Measurements from ENCODE around the gene MYL2. TPM values are rescaled to one million over a fixed set of nuclear protein-coding genes. Genes with fewer than 3 reads are reported as not detected.

Gene MYL2
- polyA plus RNA-seq, 1 donor (not counting 4 experiments of a cell fraction or from before 2014, with no cell fraction given): 0.08 TPM

- no peak for TF ChIP-seq EZH2 (IDR thresholded peaks at IDR 0.05; ENCODE audit: low read length)
- TF ChIP-seq, protein P1, sequence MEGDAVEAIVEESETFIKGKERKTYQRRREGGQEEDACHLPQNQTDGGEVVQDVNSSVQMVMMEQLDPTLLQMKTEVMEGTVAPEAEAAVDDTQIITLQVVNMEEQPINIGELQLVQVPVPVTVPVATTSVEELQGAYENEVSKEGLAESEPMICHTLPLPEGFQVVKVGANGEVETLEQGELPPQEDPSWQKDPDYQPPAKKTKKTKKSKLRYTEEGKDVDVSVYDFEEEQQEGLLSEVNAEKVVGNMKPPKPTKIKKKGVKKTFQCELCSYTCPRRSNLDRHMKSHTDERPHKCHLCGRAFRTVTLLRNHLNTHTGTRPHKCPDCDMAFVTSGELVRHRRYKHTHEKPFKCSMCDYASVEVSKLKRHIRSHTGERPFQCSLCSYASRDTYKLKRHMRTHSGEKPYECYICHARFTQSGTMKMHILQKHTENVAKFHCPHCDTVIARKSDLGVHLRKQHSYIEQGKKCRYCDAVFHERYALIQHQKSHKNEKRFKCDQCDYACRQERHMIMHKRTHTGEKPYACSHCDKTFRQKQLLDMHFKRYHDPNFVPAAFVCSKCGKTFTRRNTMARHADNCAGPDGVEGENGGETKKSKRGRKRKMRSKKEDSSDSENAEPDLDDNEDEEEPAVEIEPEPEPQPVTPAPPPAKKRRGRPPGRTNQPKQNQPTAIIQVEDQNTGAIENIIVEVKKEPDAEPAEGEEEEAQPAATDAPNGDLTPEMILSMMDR (optimal IDR thresholded peaks at IDR 0.05 in 1 of 3, IDR thresholded peaks at IDR 0.05 in 1 of 3, conservative IDR thresholded peaks at IDR 0.05 in 1 of 3; ENCODE audit: extremely low read depth in 1 of 3, insufficient read depth in 2 of 3, low read length in 3 of 3): no peak
- H3K27me3 ChIP-seq (ENCODE audit: control insufficient read depth, extremely low read depth, insufficient read depth, low read length): no peaks in the 10 kb centered on the region
- H3K4me3 ChIP-seq (ENCODE audit: control insufficient read depth in 2 of 3, extremely low read depth in 1 of 3, insufficient read depth in 2 of 3, low read depth in 1 of 3, low read length in 3 of 3): no peak overlapping the region
- no peak overlapping the region for H3K27ac ChIP-seq (ENCODE audit: control insufficient read depth, insufficient read depth, low read length)
- H3K9me1 ChIP-seq (ENCODE audit: control insufficient read depth, extremely low read depth, insufficient read depth, low read length): no peaks in the 10 kb centered on the region
- dilution Hi-C loops (cut with MboI; ENCODE audit: extremely low pct_ligation_motif_present, low sequenced_read_pairs): no loop called here
- no peak overlapping the region for H3K4me2 ChIP-seq (ENCODE audit: control insufficient read depth, extremely low read depth, insufficient read depth, low read depth, low read length)
- DNase-seq (ENCODE audit: low read depth, low spot score) (no peak), FAIRE-seq (no peak)
- H4K20me1 ChIP-seq (ENCODE audit: control insufficient read depth, extremely low read depth, insufficient read depth, low read length): no peaks in the 10 kb centered on the region
- no peak overlapping the region for H2AFZ ChIP-seq (ENCODE audit: control insufficient read depth, low read length)
- no peaks in the 10 kb centered on the region for H3K9me3 ChIP-seq (ENCODE audit: control insufficient read depth, low read depth, low read length)
- H3K9ac ChIP-seq (ENCODE audit: control insufficient read depth, extremely low read depth, insufficient read depth, low read length): no peak overlapping the region
- peaks cover 25% of the 10 kb centered on the region for H3K4me1 ChIP-seq (ENCODE audit: control insufficient read depth, extremely low read depth, insufficient read depth, low read length)
- H3K79me2 ChIP-seq (ENCODE audit: control insufficient read depth, insufficient read depth, low read length): no peaks in the 10 kb centered on the region
- no peaks in the 10 kb centered on the region for H3K36me3 ChIP-seq (ENCODE audit: control insufficient read depth in 2 of 2, extremely low read depth in 1 of 2, insufficient read depth in 2 of 2, low read length in 2 of 2)
Measured at GRCh38 chr12:110913119-110914056, 7.0 kb downstream of the MYL2 start.

GRCh38 chr12:110912263-110912662 is 8.1 kb downstream of the MYL2 start:
- DNase-seq (ENCODE audit: low read depth, low spot score) (no peak), FAIRE-seq (no peak)
- Histone ChIP-seq H2AFZ (ENCODE audit: control insufficient read depth, low read length) (no peak overlapping the region), H3K36me3 (ENCODE audit: control insufficient read depth in 2 of 2, extremely low read depth in 1 of 2, insufficient read depth in 2 of 2, low read length in 2 of 2) (no peaks in the 10 kb centered on the region), H3K4me3 (ENCODE audit: control insufficient read depth in 2 of 3, extremely low read depth in 1 of 3, insufficient read depth in 2 of 3, low read depth in 1 of 3, low read length in 3 of 3) (no peak overlapping the region), H4K20me1 (ENCODE audit: control insufficient read depth, extremely low read depth, insufficient read depth, low read length) (no peaks in the 10 kb centered on the region), H3K9me1 (ENCODE audit: control insufficient read depth, extremely low read depth, insufficient read depth, low read length) (no peaks in the 10 kb centered on the region), H3K9ac (ENCODE audit: control insufficient read depth, extremely low read depth, insufficient read depth, low read length) (no peak overlapping the region), H3K9me3 (ENCODE audit: control insufficient read depth, low read depth, low read length) (no peaks in the 10 kb centered on the region), H3K4me2 (ENCODE audit: control insufficient read depth, extremely low read depth, insufficient read depth, low read depth, low read length) (no peak overlapping the region), H3K27me3 (ENCODE audit: control insufficient read depth, extremely low read depth, insufficient read depth, low read length) (no peaks in the 10 kb centered on the region), H3K79me2 (ENCODE audit: control insufficient read depth, insufficient read depth, low read length) (no peaks in the 10 kb centered on the region), H3K4me1 (ENCODE audit: control insufficient read depth, extremely low read depth, insufficient read depth, low read length) (peaks cover 20% of the 10 kb centered on the region), H3K27ac (ENCODE audit: control insufficient read depth, insufficient read depth, low read length) (no peak overlapping the region)
- dilution Hi-C loops (cut with MboI; ENCODE audit: extremely low pct_ligation_motif_present, low sequenced_read_pairs): no loop called here
- TF ChIP-seq, protein P1 (optimal IDR thresholded peaks at IDR 0.05 in 1 of 3, IDR thresholded peaks at IDR 0.05 in 1 of 3, conservative IDR thresholded peaks at IDR 0.05 in 1 of 3; ENCODE audit: extremely low read depth in 1 of 3, insufficient read depth in 2 of 3, low read length in 3 of 3): no peak
- no peak for TF ChIP-seq EZH2 (IDR thresholded peaks at IDR 0.05; ENCODE audit: low read length)
